ENCODE results near the gene MAPKBP1.

MAPKBP1 gene

GRCh38 chr15:41829959-41830646, 55.8 kb downstream of the MAPKBP1 start:
- no peak for DNase-seq

- peak; percentile 31 for DNase-seq
These were observed 57.0 kb downstream of the MAPKBP1 start for GRCh38 chr15:41831291-41831690.

GRCh38 chr15:41832208-41832607, 57.9 kb downstream of the MAPKBP1 start:
- no peak for DNase-seq

- DNase-seq, result no peak
These were observed 58.6 kb downstream of the MAPKBP1 start for GRCh38 chr15:41832875-41833274.

- DNase-seq, result no peak
These were observed 59.8 kb downstream of the MAPKBP1 start for GRCh38 chr15:41834096-41834495.

GRCh38 chr15:41836073-41836472, 61.8 kb downstream of the MAPKBP1 start:
- DNase-seq, result no peak

- no peak for DNase-seq
These were observed 62.6 kb downstream of the MAPKBP1 start for GRCh38 chr15:41836713-41837454.

GRCh38 chr15:41838400-41838897, 64.2 kb downstream of the MAPKBP1 start, which contains the start of gene PLA2G4B:
Gene PLA2G4B (plus strand): TSS chr15:41838847. CDS start chr15:41838914, 67 bp downstream.
- no peak for DNase-seq

- no peak for DNase-seq
These were observed 65.7 kb downstream of the MAPKBP1 start for GRCh38 chr15:41839781-41840491.

GRCh38 chr15:41840673-41841072, 66.4 kb downstream of the MAPKBP1 start:
- no peak for DNase-seq

GRCh38 chr15:41841131-41841530, 66.8 kb downstream of the MAPKBP1 start:
- no peak for DNase-seq

- DNase-seq, result no peak
These were observed 67.9 kb downstream of the MAPKBP1 start for GRCh38 chr15:41842229-41842628.

- DNase-seq, result no peak
These were observed 69.3 kb downstream of the MAPKBP1 start for GRCh38 chr15:41843571-41843970.

GRCh38 chr15:41844814-41845213, 70.5 kb downstream of the MAPKBP1 start:
- DNase-seq, result no peak

GRCh38 chr15:41847206-41847605, 72.9 kb downstream of the MAPKBP1 start:
- DNase-seq, result no peak

- DNase-seq, result no peak
These were observed 73.7 kb downstream of the MAPKBP1 start for GRCh38 chr15:41847981-41848380.

- DNase-seq, result no peak
These were observed 74.3 kb downstream of the MAPKBP1 start for GRCh38 chr15:41848631-41849030.

- no peak for DNase-seq
These were observed 74.9 kb downstream of the MAPKBP1 start for GRCh38 chr15:41849204-41849603.

- no peak for DNase-seq
These were observed 75.6 kb downstream of the MAPKBP1 start for GRCh38 chr15:41849861-41850260.

- DNase-seq, result no peak
These were observed 76.3 kb downstream of the MAPKBP1 start for GRCh38 chr15:41850482-41851166.

GRCh38 chr15:41851167-41851523, 76.9 kb downstream of the MAPKBP1 start:
- no peak for DNase-seq

GRCh38 chr15:41851755-41852370, 77.6 kb downstream of the MAPKBP1 start:
- DNase-seq, result no peak

Data from activated CD4-positive, alpha-beta T cell treated with anti-CD3 and anti-CD28 coated beads, Interleukin-2, amount 50 U/mL, for 1 hour (primary cell).